HS-27A (cell line): ENCODE measurements around the gene PSTPIP2.
"Not testable (repeated sequence)": the region's sequence is repeated elsewhere in the genome, so short reads cannot be mapped to it uniquely, and the experiment has no call there.

Experiments used
- DNase-seq: peaks from one replicate; pipeline ENCODE4 v3.0.0-alpha.2; 2012; ENCODE audit warnings: low read depth, missing footprints

Gene PSTPIP2

GRCh38 chr18:46071653-46072375 lies at the start of gene PSTPIP2:
PSTPIP2 (minus strand) TSS chr18:46072260; CDS start chr18:46072188, 72 bp downstream.
- no peak for DNase-seq

GRCh38 chr18:46113751-46114150 lies 41.7 kb upstream of the PSTPIP2 start:
- DNase-seq, result no peak

- no peak for DNase-seq
Observed at GRCh38 chr18:46110406-46110805, 38.3 kb upstream of the PSTPIP2 start.

GRCh38 chr18:46109386-46109785 lies 37.3 kb upstream of the PSTPIP2 start:
- DNase-seq, result no peak

GRCh38 chr18:46104128-46104911 lies 32.3 kb upstream of the PSTPIP2 start, which contains the start of gene HAUS1:
HAUS1 (plus strand) TSS chr18:46104385; CDS start chr18:46104412, 27 bp downstream.
- peak; percentile 55 for DNase-seq

- DNase-seq, result no peak
Observed at GRCh38 chr18:46099463-46099862, 27.4 kb upstream of the PSTPIP2 start.

GRCh38 chr18:46098616-46098933 lies 26.5 kb upstream of the PSTPIP2 start:
- no peak for DNase-seq

GRCh38 chr18:46097801-46098615 lies 25.9 kb upstream of the PSTPIP2 start, which contains the start of gene ATP5F1A:
ATP5F1A (minus strand) TSS chr18:46098296; CDS start chr18:46098231, 65 bp downstream.
- DNase-seq, result peak; percentile 49

- DNase-seq, result no peak
Observed at GRCh38 chr18:46097431-46097800, 25.4 kb upstream of the PSTPIP2 start.

GRCh38 chr18:46096651-46097300 lies 24.7 kb upstream of the PSTPIP2 start:
- no peak for DNase-seq

- DNase-seq, result no peak
Observed at GRCh38 chr18:46095532-46095931, 23.5 kb upstream of the PSTPIP2 start.

- not testable (repeated sequence) for DNase-seq
Observed at GRCh38 chr18:46088501-46088900, 16.4 kb upstream of the PSTPIP2 start.

- no peak for DNase-seq
Observed at GRCh38 chr18:46084431-46084830, 12.4 kb upstream of the PSTPIP2 start.

GRCh38 chr18:46080156-46080555 lies 8.1 kb upstream of the PSTPIP2 start:
- no peak for DNase-seq

- no peak for DNase-seq
Observed at GRCh38 chr18:46079336-46079735, 7.3 kb upstream of the PSTPIP2 start.

- no peak for DNase-seq
Observed at GRCh38 chr18:46073474-46074331, 1.6 kb upstream of the PSTPIP2 start.

- no peak for DNase-seq
Observed at GRCh38 chr18:46072959-46073358, 899 bp upstream of the PSTPIP2 start.

- DNase-seq, result no peak
Observed at GRCh38 chr18:46072376-46072867, 362 bp upstream of the PSTPIP2 start.

GRCh38 chr18:46070815-46071652 lies 1.0 kb downstream of the PSTPIP2 start:
- DNase-seq, result no peak

GRCh38 chr18:46070232-46070631 lies 1.8 kb downstream of the PSTPIP2 start:
- DNase-seq, result no peak
